Ovary (tissue), 9 donors: Measurements from ENCODE around the gene AFF2. TPM values are rescaled to one million over a fixed set of nuclear protein-coding genes. Genes with fewer than 3 reads are reported as not detected.

Experiments used
- DNase-seq, 5 donors: peaks; one replicate each; pipeline ENCODE4 v3.0.0-alpha.2; 2019 to 2020
- H3K27ac ChIP-seq, 2 donors: fragments of 200-600 bp; one replicate each; pipeline versions ENCODE4 v1.5.1 to v1.8.0; 2019 to 2022
- H3K27me3 ChIP-seq: fragments of 200-600 bp; one replicate; pipeline ENCODE4 v1.8.0; 2022
- H3K36me3 ChIP-seq: fragments of 200-600 bp; sonication (generic); one replicate; pipeline ENCODE4 v1.5.1; 2019
- H3K4me1 ChIP-seq: one replicate; pipeline ENCODE4 v1.8.1; 2013; ENCODE audit warnings: mild to moderate bottlenecking, moderate library complexity; ENCODE audit not compliant: insufficient read depth
- H3K4me3 ChIP-seq: fragments of 200-600 bp; sonication (generic); one replicate; pipeline ENCODE4 v1.5.1; 2017
- H3K9me3 ChIP-seq, 2 donors: fragments of 200-600 bp in 1 of 2; sonication (generic) in 1 of 2; one replicate each; pipeline versions ENCODE4 v1.5.1 to v1.8.1; 2013 to 2019; ENCODE audit warnings: mild to moderate bottlenecking in 1 of 2, moderate library complexity in 1 of 2
- EP300 ChIP-seq: sonication (generic); formaldehyde crosslinking; IDR thresholded peaks from one replicate; pipeline ENCODE4 v1.6.1; 2017; ENCODE audit warnings: antibody characterized with exemption
- POLR2A ChIP-seq: fragments of 450-650 bp; IDR thresholded peaks from one replicate; pipeline ENCODE4 v1.6.1; 2017; ENCODE audit warnings: antibody characterized with exemption, mild to moderate bottlenecking, moderate library complexity
- WGBS, 3 donors: extraction: QIAGEN DNeasy Blood & Tissue Kit in 1 of 3; methylation state at CpG; one replicate each; pipeline versions ENCODE4 v1.1.5 to v1.1.7; 2013 to 2017; 5-methylcytosine and 5-hydroxymethylcytosine counted together
- intact Hi-C, 4 donors: fragments of 100-400 bp; cut with DNase I; formaldehyde crosslinking; loops; one replicate each; pipeline versions ENCODE4 v1.11.0 to v1.15.1; 2022 to 2023
- polyA plus RNA-seq, 2 donors: library from polyadenylated mRNA; stranded (reverse); fragments of 200-250 nt in 1 of 2; fragments of 350-450 nt in 1 of 2; fragmentation: Illumina TruSeq in 1 of 2; extraction: RNeasy Lipid Tissue Mini Kit (QIAGEN cat#74804) in 1 of 2; gene quantifications; one replicate each; pipeline ENCODE4 v1.2.3, GENCODE V29; 2013 to 2014
- total RNA-seq, 7 donors: library from RNA; depleted of rRNA in 2 of 7; stranded (reverse); fragments of >200 nt in 2 of 7; fragmentation: NEBNext Ultra II Directional in 3 of 7; extraction: Animal tissue kit (Norgen Biotek cat#: 25700) in 3 of 7; gene quantifications; one replicate each; pipeline versions ENCODE4 v1.1.0 to v1.2.4, GENCODE V29; 2016 to 2023
- TF ChIP-seq, protein P1 (sequence below), 3 donors: fragments of 450-650 bp in 2 of 3; fragments of 200-600 bp in 1 of 3; IDR thresholded peaks; one replicate each; pipeline versions ENCODE4 v1.5.1 to v1.8.0; 2016 to 2022; ENCODE audit warnings: antibody characterized with exemption in 3 of 3, mild to moderate bottlenecking in 1 of 3
- donor health status: DM: no; HTN: no; CAD: no; lungs with moderate emphysema.
- donor health status: DM: no; HTN: no; CAD: no.
- donor health status: Bipolar disorder and iron deficiency.
- donor health status: DM: yes; HTN: yes; CAD: no.
- donor health status: DM: no; HTN: no; CAD: no.
- donor health status: DM: yes; HTN: yes; CAD: no.

The AFF2 gene
- total and polyA plus RNA-seq, 9 donors, result 1.3 to 12.3 (median 4.6) TPM

GRCh38 chrX:149004936-149005335, 504.5 kb downstream of the AFF2 start:
- intact Hi-C loops, result no loop called here
- Histone ChIP-seq H3K4me1 (no peaks in the 10 kb centered on the region), H3K27ac (no peak overlapping the region), H3K36me3 (no peaks in the 10 kb centered on the region), H3K9me3 (no peaks in the 10 kb centered on the region), H3K4me3 (no peak overlapping the region), H3K27me3 (no peaks in the 10 kb centered on the region)
- no peak for TF ChIP-seq POLR2A
- TF ChIP-seq EP300, result no peak
- TF ChIP-seq, protein P1, sequence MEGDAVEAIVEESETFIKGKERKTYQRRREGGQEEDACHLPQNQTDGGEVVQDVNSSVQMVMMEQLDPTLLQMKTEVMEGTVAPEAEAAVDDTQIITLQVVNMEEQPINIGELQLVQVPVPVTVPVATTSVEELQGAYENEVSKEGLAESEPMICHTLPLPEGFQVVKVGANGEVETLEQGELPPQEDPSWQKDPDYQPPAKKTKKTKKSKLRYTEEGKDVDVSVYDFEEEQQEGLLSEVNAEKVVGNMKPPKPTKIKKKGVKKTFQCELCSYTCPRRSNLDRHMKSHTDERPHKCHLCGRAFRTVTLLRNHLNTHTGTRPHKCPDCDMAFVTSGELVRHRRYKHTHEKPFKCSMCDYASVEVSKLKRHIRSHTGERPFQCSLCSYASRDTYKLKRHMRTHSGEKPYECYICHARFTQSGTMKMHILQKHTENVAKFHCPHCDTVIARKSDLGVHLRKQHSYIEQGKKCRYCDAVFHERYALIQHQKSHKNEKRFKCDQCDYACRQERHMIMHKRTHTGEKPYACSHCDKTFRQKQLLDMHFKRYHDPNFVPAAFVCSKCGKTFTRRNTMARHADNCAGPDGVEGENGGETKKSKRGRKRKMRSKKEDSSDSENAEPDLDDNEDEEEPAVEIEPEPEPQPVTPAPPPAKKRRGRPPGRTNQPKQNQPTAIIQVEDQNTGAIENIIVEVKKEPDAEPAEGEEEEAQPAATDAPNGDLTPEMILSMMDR (IDR thresholded peaks at IDR 0.05), result no peak
- DNase-seq, result no peak
- WGBS, 3 donors, result 47 to 79% (median 73%) methylated on average over 2 of the region's 2 CpGs

DNA sequence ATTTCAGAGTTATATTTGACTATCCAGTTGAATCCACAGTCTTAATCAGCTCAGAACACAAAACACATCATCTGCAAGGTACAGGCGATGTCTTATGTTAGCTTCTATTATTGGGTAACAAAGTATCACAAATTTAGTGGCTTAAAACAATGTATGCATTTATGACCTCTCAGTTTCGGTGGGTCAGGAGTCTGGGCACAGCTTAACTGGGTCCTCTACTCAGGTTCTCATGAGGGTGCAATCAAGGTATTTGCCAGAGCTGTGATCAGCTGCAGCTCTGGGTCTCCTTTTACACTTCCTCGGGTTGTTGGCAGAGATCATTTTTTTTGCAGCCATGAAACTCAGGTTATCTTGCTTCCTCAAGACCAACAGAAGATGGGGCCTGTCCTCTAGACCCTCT, 505.8 kb downstream of the AFF2 start:
- WGBS, 3 donors, result 63 to 67% (median 65%) methylated on average over 3 of the region's 3 CpGs
- TF ChIP-seq POLR2A (no peak), EP300 (no peak)
- TF ChIP-seq, protein P1 (IDR thresholded peaks at IDR 0.05), result no peak
- Histone ChIP-seq H3K4me3 (no peak overlapping the region), H3K36me3 (no peaks in the 10 kb centered on the region), H3K9me3 (no peaks in the 10 kb centered on the region), H3K27me3 (no peaks in the 10 kb centered on the region), H3K27ac (no peak overlapping the region), H3K4me1 (no peaks in the 10 kb centered on the region)
- no peak for DNase-seq
- intact Hi-C loops, result no loop called here

GRCh38 chrX:149007423-149007822, 507.0 kb downstream of the AFF2 start:
- TF ChIP-seq, protein P1 (IDR thresholded peaks at IDR 0.05), result no peak
- TF ChIP-seq POLR2A, result no peak
- 39 to 48% (median 42%) methylated on average over 4 of the region's 4 CpGs for WGBS, 3 donors
- no peak overlapping the region for H3K27ac ChIP-seq
- intact Hi-C loops, result no loop called here
- DNase-seq, result no peak
- no peaks in the 10 kb centered on the region for H3K36me3 ChIP-seq
- no peaks in the 10 kb centered on the region for H3K9me3 ChIP-seq
- no peaks in the 10 kb centered on the region for H3K27me3 ChIP-seq
- no peaks in the 10 kb centered on the region for H3K4me1 ChIP-seq
- no peak overlapping the region for H3K4me3 ChIP-seq

DNA sequence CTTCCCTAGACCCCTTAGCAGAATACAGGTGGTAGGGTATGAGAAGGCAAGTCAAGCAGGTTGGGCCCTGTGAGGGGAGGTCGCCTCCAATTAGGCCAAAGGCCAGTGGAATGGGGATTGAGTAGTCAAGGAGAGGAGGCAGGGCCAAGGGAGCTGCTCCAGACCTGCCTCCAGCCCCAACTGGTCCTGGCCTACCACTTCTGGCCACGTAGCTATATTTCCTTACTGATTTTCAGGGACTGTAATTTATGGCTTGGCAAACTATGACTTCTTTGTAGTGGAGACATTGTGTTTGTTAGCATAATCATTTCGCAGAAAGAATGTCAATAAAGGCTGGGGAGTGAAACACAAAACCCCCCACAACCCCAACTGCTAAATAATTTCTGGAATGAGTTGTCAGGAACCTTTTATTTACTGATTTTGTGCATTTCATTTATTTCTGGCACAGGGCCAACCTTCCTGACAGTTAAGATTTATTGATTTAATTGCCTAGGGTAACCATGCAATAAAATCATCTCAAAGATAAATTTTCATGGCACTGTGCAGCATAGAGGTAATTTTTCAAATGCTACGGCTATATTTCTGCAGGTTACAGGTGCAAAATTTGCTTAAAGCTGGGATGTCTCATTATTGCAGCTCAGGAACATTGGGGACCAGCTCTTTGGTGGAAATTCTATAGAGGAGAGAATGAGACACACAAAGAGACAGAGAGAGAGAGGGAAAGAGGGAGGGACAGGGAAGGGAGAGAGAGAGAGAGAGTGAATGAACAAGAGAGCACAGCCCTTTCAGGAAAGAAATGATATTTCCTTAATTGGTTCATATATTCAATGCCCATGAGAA, 509.8 kb downstream of the AFF2 start:
- Histone ChIP-seq H3K27me3 (no peaks in the 10 kb centered on the region), H3K27ac (no peak overlapping the region), H3K4me1 (no peaks in the 10 kb centered on the region), H3K9me3 (no peaks in the 10 kb centered on the region), H3K36me3 (no peaks in the 10 kb centered on the region), H3K4me3 (no peak overlapping the region)
- TF ChIP-seq, protein P1 (IDR thresholded peaks at IDR 0.05), result no peak
- no peak for TF ChIP-seq EP300
- 34 to 43% (median 43%) methylated on average over 4 of the region's 4 CpGs for WGBS, 3 donors
- DNase-seq, result no peak
- intact Hi-C loops, result no loop called here
